HepG2 (cell line): ENCODE measurements around the gene CIROP. TPM values are rescaled to one million over a fixed set of nuclear protein-coding genes. Genes with fewer than 3 reads are reported as not detected.
A peak's percentile ranks its signal among the peaks of the same experiment; 100 is the strongest.

ENCODE experiments used
- ATF7 ChIP-seq, 2 experiments: fragments of 450-650 bp in 1 of 2; sonication (generic) in 1 of 2; formaldehyde crosslinking in 1 of 2; IDR thresholded peaks; 2 replicates each; pipeline versions ENCODE4 v1.4.0 to v1.6.1; 2016 to 2020; ENCODE audit warnings: antibody characterized with exemption in 1 of 2, mild to moderate bottlenecking in 1 of 2, missing genetic modification reagents in 1 of 2
- E2F1 ChIP-seq: sonication (generic); formaldehyde crosslinking; IDR thresholded peaks from 2 replicates; pipeline ENCODE4 v1.5.0; 2020; ENCODE audit warnings: missing genetic modification reagents
- FOXP1 ChIP-seq, 2 experiments: fragments of 450-650 bp in 1 of 2; IDR thresholded peaks; 2 replicates each; pipeline ENCODE4 v1.6.1; 2017 to 2018; ENCODE audit warnings: antibody characterized with exemption in 1 of 2
- HOXA5 ChIP-seq: sonication (generic); formaldehyde crosslinking; IDR thresholded peaks from 2 replicates; pipeline ENCODE4 v1.4.0; 2020; ENCODE audit warnings: missing genetic modification reagents
- JUN ChIP-seq: sonication (generic); formaldehyde crosslinking; IDR thresholded peaks from 2 replicates; pipeline ENCODE4 v1.4.0; 2020; ENCODE audit warnings: mild to moderate bottlenecking, missing genetic modification reagents
- MEIS1 ChIP-seq: sonication (generic); formaldehyde crosslinking; IDR thresholded peaks from 2 replicates; pipeline ENCODE4 v1.9.0; 2021; ENCODE audit warnings: mild to moderate bottlenecking, missing genetic modification reagents, moderate library complexity, borderline replicate concordance
- MYNN ChIP-seq: sonication (generic); formaldehyde crosslinking; IDR thresholded peaks from 2 replicates; pipeline ENCODE4 v1.4.0; 2020; ENCODE audit warnings: mild to moderate bottlenecking, low read depth, missing genetic modification reagents
- NFIC ChIP-seq: IDR thresholded peaks from 2 replicates; pipeline ENCODE4 v1.6.1; 2012; ENCODE audit warnings: mild to moderate bottlenecking, low read length, inconsistent platforms
- NFKBIZ ChIP-seq: IDR thresholded peaks from 2 replicates; pipeline ENCODE4 v1.6.1; 2018; ENCODE audit warnings: missing genetic modification reagents, missing compliant biosample characterization
- PAX8 ChIP-seq: sonication (generic); formaldehyde crosslinking; IDR thresholded peaks from 2 replicates; pipeline ENCODE4 v1.8.0; 2022; ENCODE audit warnings: mild to moderate bottlenecking, missing genetic modification reagents, borderline replicate concordance
- RELA ChIP-seq: sonication (generic); formaldehyde crosslinking; IDR thresholded peaks from 2 replicates; pipeline ENCODE4 v1.4.0; 2020; ENCODE audit warnings: missing genetic modification reagents
- SALL1 ChIP-seq: sonication (generic); formaldehyde crosslinking; IDR thresholded peaks from 2 replicates; pipeline ENCODE4 v1.8.0; 2022; ENCODE audit warnings: mild to moderate bottlenecking, missing genetic modification reagents
- SRF ChIP-seq: IDR thresholded peaks from 2 replicates; pipeline ENCODE4 v1.6.1; 2011; ENCODE audit warnings: mild to moderate bottlenecking, low read depth, low read length, moderate library complexity
- TEAD2 ChIP-seq: sonication (generic); formaldehyde crosslinking; IDR thresholded peaks from 2 replicates; pipeline ENCODE4 v1.9.0; 2021; ENCODE audit warnings: missing genetic modification reagents
- U2AF2 ChIP-seq: fragments of 200-400 bp; formaldehyde crosslinking; IDR thresholded peaks from 2 replicates; pipeline ENCODE4 v1.6.1; 2017; ENCODE audit warnings: low read depth, mild to moderate bottlenecking, low read length
- ZNF276 ChIP-seq: sonication (generic); formaldehyde crosslinking; IDR thresholded peaks from 2 replicates; pipeline ENCODE4 v1.4.0; 2020; ENCODE audit warnings: mild to moderate bottlenecking, low read depth, missing genetic modification reagents
- ZNF280D ChIP-seq: sonication (generic); formaldehyde crosslinking; IDR thresholded peaks from 2 replicates; pipeline ENCODE4 v1.5.1; 2020; ENCODE audit warnings: mild to moderate bottlenecking, missing genetic modification reagents
- ZNF567 ChIP-seq: sonication (generic); formaldehyde crosslinking; IDR thresholded peaks from 2 replicates; pipeline ENCODE4 v1.8.1; 2023; ENCODE audit warnings: mild to moderate bottlenecking, missing genetic modification reagents, borderline replicate concordance
- ZNF574 ChIP-seq: sonication (generic); formaldehyde crosslinking; IDR thresholded peaks from 2 replicates; pipeline ENCODE4 v1.4.0; 2020; ENCODE audit warnings: missing genetic modification reagents
- ZNF672 ChIP-seq: sonication (generic); formaldehyde crosslinking; IDR thresholded peaks from 2 replicates; pipeline ENCODE4 v1.8.1; 2022; ENCODE audit warnings: missing genetic modification reagents
- ZNF75D ChIP-seq: sonication (generic); formaldehyde crosslinking; IDR thresholded peaks from 2 replicates; pipeline ENCODE4 v1.8.1; 2023; ENCODE audit warnings: missing genetic modification reagents, mild to moderate bottlenecking, borderline replicate concordance
- polyA plus RNA-seq, 8 experiments: library from polyadenylated mRNA; depleted of rRNA in 3 of 8; stranded (reverse) in 7 of 8; unstranded in 1 of 8; fragments of >200 nt; fragmentation: Illumina TruSeq in 4 of 8; extraction: Trizol in 4 of 8; gene quantifications; 2 replicates each; pipeline versions ENCODE4 v1.2.1 to v1.2.3, GENCODE V29; 2011 to 2016; ENCODE audit warnings: low read depth in 4 of 8, missing spikeins in 1 of 8, mixed read lengths in 1 of 8; ENCODE audit not compliant: insufficient read depth in 1 of 8
- total RNA-seq, 5 experiments: library from RNA; depleted of rRNA; stranded (reverse); fragments of >200 nt; fragmentation: Illumina TruSeq; extraction: Trizol; gene quantifications; 2 replicates each; pipeline ENCODE4 v1.2.3, GENCODE V29; 2016; ENCODE audit warnings: low read depth in 1 of 5

The CIROP gene
- total and polyA plus RNA-seq, 2 of the 13 experiments (the other 11 are each of a cell fraction or from before 2014, with no cell fraction given) = 0.07 TPM; not detected in 1

GRCh38 chr14:23104591-23105347, at the start of gene CIROP (continued):
- TF ChIP-seq ZNF672 (no peak), ZNF574 (CRISPR knock-in tag) (no peak; the same call in 1 of the 2 replicates), E2F1 (CRISPR knock-in tag) (no peak), ZNF567 (CRISPR knock-in tag) (no peak), ZNF75D (no peak), NFIC (no peak), MYNN (no peak), SALL1 (CRISPR knock-in tag) (peak; percentile 19; the same call in 1 of the 2 replicates), MEIS1 (CRISPR knock-in tag) (no peak), ZNF276 (CRISPR knock-in tag) (no peak), PAX8 (CRISPR knock-in tag) (no peak), U2AF2 (no peak), TEAD2 (CRISPR knock-in tag) (no peak), ATF7 (IDR thresholded peaks at IDR 0.05) (0 out of 2 replicates have a peak, but pooled peaks have one; percentile 12), ATF7 (CRISPR knock-in tag; IDR thresholded peaks at IDR 0.05) (no peak), JUN (CRISPR knock-in tag) (no peak), SRF (no peak), HOXA5 (no peak), NFKBIZ (CRISPR knock-in tag) (no peak), ZNF280D (CRISPR knock-in tag) (no peak), RELA (CRISPR knock-in tag) (no peak), FOXP1 (IDR thresholded peaks at IDR 0.05) (no peak; the same call in 1 of the 2 replicates), FOXP1 (CRISPR knock-in tag; IDR thresholded peaks at IDR 0.05) (peak; percentile 33; the same call in 1 of the 2 replicates)
